ENCODE data around the gene HEATR1. TPM values are rescaled to one million over a fixed set of nuclear protein-coding genes. Genes with fewer than 3 reads are reported as not detected.

The HEATR1 gene
- total and polyA plus RNA-seq, 2 donors from 2014 or later = 2.9 to 34.4 TPM

DNA sequence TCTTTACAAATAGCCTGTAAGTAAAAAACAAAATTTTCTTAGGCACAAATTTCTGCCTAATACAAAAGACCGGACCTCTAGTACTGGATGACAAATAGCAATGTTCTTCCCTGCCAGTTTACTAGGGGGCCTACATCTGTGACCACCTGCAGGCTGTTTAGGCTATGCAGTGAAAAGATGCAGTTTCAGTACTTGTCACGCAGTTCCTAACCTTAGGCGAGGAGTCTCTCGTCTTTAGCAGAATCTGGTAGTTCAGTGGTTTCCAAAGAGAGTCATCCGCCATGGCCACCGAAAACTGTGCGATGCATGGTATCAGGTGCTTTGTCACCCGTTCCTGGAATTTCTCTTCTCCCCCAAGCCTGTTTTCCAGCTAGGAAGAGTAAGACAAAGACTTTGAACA, 50.9 kb downstream of the HEATR1 start:
- Histone ChIP-seq H3K4me1 (ENCODE audit: control insufficient read depth in 2 of 3, insufficient read depth in 2 of 3, low read depth in 1 of 3, low read length in 3 of 3) (no peaks in the 10 kb centered on the region), H3K9me3 (ENCODE audit: control insufficient read depth in 2 of 3, insufficient read depth in 1 of 3, low read length in 3 of 3) (no peaks in the 10 kb centered on the region), H3K27ac (ENCODE audit: low read depth in 2 of 2, low read length in 2 of 2) (no peak overlapping the region), H3K27me3 (ENCODE audit: control insufficient read depth, insufficient read depth, low read length) (no peaks in the 10 kb centered on the region), H3K36me3 (ENCODE audit: control insufficient read depth in 2 of 3, insufficient read depth in 3 of 3, low read length in 3 of 3) (peaks cover 9 to 53% (median 47%) of the 10 kb centered on the region in 3 donors), H3K9ac (ENCODE audit: low read length in 3 of 3) (no peak overlapping the region), H3K4me3 (ENCODE audit: low read length in 3 of 3) (no peak overlapping the region)
- intact Hi-C loops (cut with DNase I) = no loop called here
- TF ChIP-seq, protein P1, sequence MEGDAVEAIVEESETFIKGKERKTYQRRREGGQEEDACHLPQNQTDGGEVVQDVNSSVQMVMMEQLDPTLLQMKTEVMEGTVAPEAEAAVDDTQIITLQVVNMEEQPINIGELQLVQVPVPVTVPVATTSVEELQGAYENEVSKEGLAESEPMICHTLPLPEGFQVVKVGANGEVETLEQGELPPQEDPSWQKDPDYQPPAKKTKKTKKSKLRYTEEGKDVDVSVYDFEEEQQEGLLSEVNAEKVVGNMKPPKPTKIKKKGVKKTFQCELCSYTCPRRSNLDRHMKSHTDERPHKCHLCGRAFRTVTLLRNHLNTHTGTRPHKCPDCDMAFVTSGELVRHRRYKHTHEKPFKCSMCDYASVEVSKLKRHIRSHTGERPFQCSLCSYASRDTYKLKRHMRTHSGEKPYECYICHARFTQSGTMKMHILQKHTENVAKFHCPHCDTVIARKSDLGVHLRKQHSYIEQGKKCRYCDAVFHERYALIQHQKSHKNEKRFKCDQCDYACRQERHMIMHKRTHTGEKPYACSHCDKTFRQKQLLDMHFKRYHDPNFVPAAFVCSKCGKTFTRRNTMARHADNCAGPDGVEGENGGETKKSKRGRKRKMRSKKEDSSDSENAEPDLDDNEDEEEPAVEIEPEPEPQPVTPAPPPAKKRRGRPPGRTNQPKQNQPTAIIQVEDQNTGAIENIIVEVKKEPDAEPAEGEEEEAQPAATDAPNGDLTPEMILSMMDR (IDR thresholded peaks at IDR 0.05; ENCODE audit: borderline replicate concordance, extremely low read depth, insufficient read depth) = no peak
- DNase-seq (no peak), FAIRE-seq (no peak)

DNA sequence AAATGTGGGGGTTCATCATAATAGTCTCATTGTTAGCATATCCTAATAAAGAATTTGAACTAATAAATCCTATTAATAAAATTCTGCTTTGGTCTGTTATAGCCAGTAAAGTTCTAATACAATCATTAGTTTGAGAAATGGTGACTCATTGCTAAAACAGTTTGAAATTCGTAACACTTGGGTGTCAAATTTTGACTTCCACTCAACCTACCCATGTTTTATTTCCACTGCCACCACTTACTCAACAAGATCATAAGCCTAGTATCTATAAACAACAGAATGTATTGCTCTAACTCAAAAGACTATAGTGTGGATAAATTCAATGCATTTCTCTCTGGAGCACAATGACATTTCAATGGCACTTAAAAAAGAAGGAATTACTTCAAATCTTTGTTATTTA, 51.4 kb downstream of the HEATR1 start:
- Histone ChIP-seq H3K27me3 (ENCODE audit: control insufficient read depth, insufficient read depth, low read length) (no peaks in the 10 kb centered on the region), H3K4me3 (ENCODE audit: low read length in 3 of 3) (no peak overlapping the region), H3K27ac (ENCODE audit: low read depth in 2 of 2, low read length in 2 of 2) (no peak overlapping the region), H3K36me3 (ENCODE audit: control insufficient read depth in 2 of 3, insufficient read depth in 3 of 3, low read length in 3 of 3) (peaks cover 9 to 52% (median 47%) of the 10 kb centered on the region in 3 donors), H3K4me1 (ENCODE audit: control insufficient read depth in 2 of 3, insufficient read depth in 2 of 3, low read depth in 1 of 3, low read length in 3 of 3) (no peaks in the 10 kb centered on the region), H3K9ac (ENCODE audit: low read length in 3 of 3) (no peak overlapping the region), H3K9me3 (ENCODE audit: control insufficient read depth in 2 of 3, insufficient read depth in 1 of 3, low read length in 3 of 3) (no peaks in the 10 kb centered on the region)
- FAIRE-seq (no peak), DNase-seq (no peak)
- intact Hi-C loops (cut with DNase I) = no loop called here
- TF ChIP-seq, protein P1 (IDR thresholded peaks at IDR 0.05; ENCODE audit: borderline replicate concordance, extremely low read depth, insufficient read depth) = no peak

DNA sequence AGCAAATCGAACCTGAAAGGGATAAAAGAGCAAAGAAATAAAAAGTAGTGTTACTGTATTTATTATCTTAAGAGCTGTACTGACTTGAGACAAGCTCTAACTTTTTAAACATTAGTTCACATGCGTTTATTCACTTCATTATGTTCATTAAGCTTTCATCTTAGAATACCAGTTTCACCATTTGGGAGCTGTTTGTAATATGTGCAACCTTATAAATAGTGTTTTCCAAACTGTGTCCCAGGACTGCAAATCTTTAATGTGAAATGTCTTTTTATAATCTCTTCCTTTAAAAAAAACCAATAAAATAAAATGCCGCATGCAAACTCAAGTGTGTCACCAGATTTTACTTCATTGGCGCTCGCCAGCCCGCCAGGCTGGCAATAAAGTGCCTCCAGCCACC, 52.2 kb downstream of the HEATR1 start:
- intact Hi-C loops (cut with DNase I) = no loop called here
- no peaks in the 10 kb centered on the region for H3K9me3 ChIP-seq (ENCODE audit: control insufficient read depth in 2 of 3, insufficient read depth in 1 of 3, low read length in 3 of 3)
- FAIRE-seq (no peak), DNase-seq (no peak)
- no peaks in the 10 kb centered on the region for H3K4me1 ChIP-seq (ENCODE audit: control insufficient read depth in 2 of 3, insufficient read depth in 2 of 3, low read depth in 1 of 3, low read length in 3 of 3)
- no peak overlapping the region for H3K27ac ChIP-seq (ENCODE audit: low read depth in 2 of 2, low read length in 2 of 2)
- H3K36me3 ChIP-seq (ENCODE audit: control insufficient read depth in 2 of 3, insufficient read depth in 3 of 3, low read length in 3 of 3) = peaks cover 9 to 51% (median 44%) of the 10 kb centered on the region in 3 donors
- no peak overlapping the region for H3K9ac ChIP-seq (ENCODE audit: low read length in 3 of 3)
- H3K27me3 ChIP-seq (ENCODE audit: control insufficient read depth, insufficient read depth, low read length) = no peaks in the 10 kb centered on the region
- no peak overlapping the region for H3K4me3 ChIP-seq (ENCODE audit: low read length in 3 of 3)
- TF ChIP-seq, protein P1 (IDR thresholded peaks at IDR 0.05; ENCODE audit: borderline replicate concordance, extremely low read depth, insufficient read depth) = no peak

All from kidney (tissue), 14 donors.